Tibial nerve (tissue), 3 donors: Measurements from ENCODE around the gene SLC6A17.

Experiments
- CTCF ChIP-seq, 5 experiments: fragments of 200-600 bp in 3 of 5; fragments of 450-650 bp in 2 of 5; sonication (generic) in 3 of 5; IDR thresholded peaks; one replicate each; pipeline ENCODE4 v1.5.1; 2016 to 2019; ENCODE audit warnings: antibody characterized with exemption in 5 of 5, mild to moderate bottlenecking in 3 of 5, moderate library complexity in 2 of 5
- POLR2A ChIP-seq, 2 donors: fragments of 450-650 bp; IDR thresholded peaks; one replicate each; pipeline ENCODE4 v1.6.1; 2017; ENCODE audit warnings: antibody characterized with exemption in 2 of 2, mild to moderate bottlenecking in 2 of 2, moderate library complexity in 2 of 2

GRCh38 chr1:110213143-110213540, 62.8 kb downstream of the SLC6A17 start:
- TF ChIP-seq POLR2A (IDR thresholded peaks at IDR 0.05) (no peak), CTCF (IDR thresholded peaks at IDR 0.05) (no peak)
